WTC11 (cell line): ENCODE results near the gene PARVB. TPM values are rescaled to one million over a fixed set of nuclear protein-coding genes. Genes with fewer than 3 reads are reported as not detected.

ENCODE experiments used
- ATAC-seq: fragments of 200-7000 bp; cut with Tn5 transposase; 2 replicates; pipeline ENCODE4 v1.10.0; 2021; ENCODE audit warnings: mild to moderate bottlenecking, moderate library complexity
- CTCF ChIA-PET: fragments of 300-600 bp; sonication (Branson Sonifier 250); formaldehyde crosslinking; loops from one replicate; lab custom pipeline; 2021; ENCODE audit warnings: antibody characterized with exemption; lab: Charles Lee
- POLR2A ChIA-PET: fragments of 350-600 bp; sonication (Branson Sonifier 250); formaldehyde crosslinking; loops from one replicate; lab custom pipeline; 2021; ENCODE audit warnings: antibody characterized with exemption; lab: Charles Lee
- DNase-seq: peaks from one replicate; pipeline ENCODE4 v3.0.0; 2021; ENCODE audit warnings: low spot score
- H3K27ac Mint-ChIP-seq: 2 replicates; pipeline ENCODE4 v1.8.0; 2021; ENCODE audit warnings: mixed read lengths
- H3K27me3 Mint-ChIP-seq: 2 replicates; pipeline ENCODE4 v1.8.0; 2021; ENCODE audit warnings: low read depth, mild to moderate bottlenecking, moderate library complexity, mixed read lengths
- H3K36me3 Mint-ChIP-seq: 2 replicates; pipeline ENCODE4 v1.8.0; 2021; ENCODE audit warnings: mixed read lengths
- H3K4me1 Mint-ChIP-seq: 2 replicates; pipeline ENCODE4 v1.8.0; 2022; ENCODE audit warnings: mixed read lengths
- H3K4me3 Mint-ChIP-seq: 2 replicates; pipeline ENCODE4 v1.8.0; 2021; ENCODE audit warnings: mild to moderate bottlenecking, moderate library complexity, mixed read lengths
- H3K9me3 Mint-ChIP-seq: 2 replicates; pipeline ENCODE4 v1.8.0; 2021; ENCODE audit warnings: mixed read lengths
- CTCF ChIP-seq: fragments of 200-600 bp; IDR thresholded peaks from 2 replicates; pipeline ENCODE4 v1.8.0; 2022; ENCODE audit warnings: antibody characterized with exemption
- E2F5 ChIP-seq: sonication (generic); formaldehyde crosslinking; IDR thresholded peaks from 2 replicates; pipeline ENCODE4 v1.8.1; 2022; ENCODE audit warnings: mild to moderate bottlenecking, moderate library complexity, missing genetic modification reagents
- EMX1 ChIP-seq: fragments of 250-450 bp; sonication (Bioruptor Pico); IDR thresholded peaks from 2 replicates; pipeline ENCODE4 v1.8.0; 2021; ENCODE audit warnings: mild to moderate bottlenecking
- ESRRA ChIP-seq: sonication (generic); formaldehyde crosslinking; IDR thresholded peaks from 2 replicates; pipeline ENCODE4 v1.8.1; 2022; ENCODE audit warnings: mild to moderate bottlenecking, missing genetic modification reagents, borderline replicate concordance
- MLX ChIP-seq: sonication (generic); formaldehyde crosslinking; IDR thresholded peaks from 2 replicates; pipeline ENCODE4 v1.8.1; 2023; ENCODE audit warnings: mild to moderate bottlenecking, missing genetic modification reagents, moderate library complexity
- OVOL2 ChIP-seq: fragments of 250-450 bp; sonication (Bioruptor Pico); IDR thresholded peaks from 2 replicates; pipeline ENCODE4 v1.9.0; 2021; ENCODE audit warnings: mild to moderate bottlenecking, borderline replicate concordance
- RORB ChIP-seq: fragments of 250-450 bp; sonication (Bioruptor Pico); IDR thresholded peaks from 2 replicates; pipeline ENCODE4 v1.9.0; 2021; ENCODE audit warnings: mild to moderate bottlenecking
- SMAD3 ChIP-seq: sonication (generic); formaldehyde crosslinking; IDR thresholded peaks from 2 replicates; pipeline ENCODE4 v1.8.0; 2022; ENCODE audit warnings: missing genetic modification reagents, mild to moderate bottlenecking, borderline replicate concordance
- SP1 ChIP-seq: sonication (generic); formaldehyde crosslinking; conservative IDR thresholded peaks from 2 replicates; pipeline ENCODE4 v1.8.1; 2022; ENCODE audit warnings: missing genetic modification reagents
- TP53 ChIP-seq: sonication (generic); formaldehyde crosslinking; IDR thresholded peaks from 2 replicates; pipeline ENCODE4 v1.8.1; 2023; ENCODE audit warnings: mild to moderate bottlenecking, missing genetic modification reagents
- ZBTB43 ChIP-seq: sonication (generic); formaldehyde crosslinking; IDR thresholded peaks from 2 replicates; pipeline ENCODE4 v1.8.1; 2023; ENCODE audit warnings: mild to moderate bottlenecking, missing genetic modification reagents
- ZNF219 ChIP-seq: sonication (generic); formaldehyde crosslinking; IDR thresholded peaks from 2 replicates; pipeline ENCODE4 v1.8.0; 2023; ENCODE audit warnings: missing genetic modification reagents, mild to moderate bottlenecking, borderline replicate concordance
- total RNA-seq: library from RNA; stranded (reverse); gene quantifications from 3 replicates; pipeline ENCODE4 v1.2.3, GENCODE V29; 2021
- TF ChIP-seq, protein P1 (sequence below): fragments of 250-450 bp; sonication (Bioruptor Pico); IDR thresholded peaks from 2 replicates; pipeline ENCODE4 v1.9.0; 2021; ENCODE audit warnings: mild to moderate bottlenecking
- TF ChIP-seq, protein P2 (sequence below): sonication (generic); formaldehyde crosslinking; IDR thresholded peaks from 2 replicates; pipeline ENCODE4 v1.8.0; 2022; ENCODE audit warnings: mild to moderate bottlenecking, missing genetic modification reagents
- TF ChIP-seq, protein P3 (sequence below): sonication (generic); formaldehyde crosslinking; IDR thresholded peaks from 2 replicates; pipeline ENCODE4 v1.8.0; 2023; ENCODE audit warnings: missing genetic modification reagents
- TF ChIP-seq, protein P4 (sequence below): sonication (generic); formaldehyde crosslinking; conservative IDR thresholded peaks from 2 replicates; pipeline ENCODE4 v1.8.1; 2023; ENCODE audit warnings: mild to moderate bottlenecking, low read depth, missing genetic modification reagents, moderate library complexity
- TF ChIP-seq, protein P5 (sequence below): sonication (generic); formaldehyde crosslinking; IDR thresholded peaks from 2 replicates; pipeline ENCODE4 v1.8.1; 2022; ENCODE audit warnings: missing genetic modification reagents, borderline replicate concordance

PARVB gene
- total RNA-seq, 1 experiment from 2014 or later = 3.3 TPM

GRCh38 chr22:44080936-44081861 is 57.1 kb downstream of the PARVB start:
- CTCF ChIA-PET = interaction anchor here (0.6 to 2.3 kb wide), 50 partner anchors 9 to 588 kb away, joined by 3 to 26 read pairs (median 4); partner anchors contain the start of gene PARVG
- Mint-ChIP-seq H3K4me1 (peaks cover 19% of the 10 kb centered on the region), H3K4me3 (no peak overlapping the region), H3K27ac (no peak overlapping the region), H3K36me3 (no peaks in the 10 kb centered on the region; the same call in 1 of the 2 replicates), H3K9me3 (peaks cover 7% of the 10 kb centered on the region; the same call in 1 of the 2 replicates), H3K27me3 (no peaks in the 10 kb centered on the region)
- DNase-seq (peak; percentile 87), ATAC-seq (peak; percentile 77)
- POLR2A ChIA-PET = no interaction called here
- TF ChIP-seq, protein P1, sequence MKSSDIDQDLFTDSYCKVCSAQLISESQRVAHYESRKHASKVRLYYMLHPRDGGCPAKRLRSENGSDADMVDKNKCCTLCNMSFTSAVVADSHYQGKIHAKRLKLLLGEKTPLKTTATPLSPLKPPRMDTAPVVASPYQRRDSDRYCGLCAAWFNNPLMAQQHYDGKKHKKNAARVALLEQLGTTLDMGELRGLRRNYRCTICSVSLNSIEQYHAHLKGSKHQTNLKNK = no peak
- TF ChIP-seq CTCF = peak; percentile 85

DNA sequence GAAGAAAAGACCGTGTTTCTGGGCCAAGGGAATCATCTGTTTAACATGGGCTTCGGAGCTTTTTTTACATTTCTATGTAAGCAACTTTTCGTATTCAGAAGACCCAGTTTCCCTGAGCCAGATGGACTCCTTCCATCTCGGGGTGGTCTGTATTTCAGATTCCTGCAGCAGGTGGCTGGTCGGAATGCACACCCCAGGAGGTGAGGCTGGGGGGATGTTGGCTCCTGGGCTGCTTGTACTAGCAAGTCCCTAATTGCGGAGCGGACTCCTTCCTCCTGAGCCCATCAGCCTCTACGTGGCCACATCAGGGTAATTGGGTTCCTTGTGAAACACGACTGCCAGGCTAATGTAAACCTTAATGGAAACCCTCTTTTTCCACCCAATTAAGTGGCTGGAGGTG is 58.7 kb downstream of the PARVB start:
- TF ChIP-seq, protein P2, sequence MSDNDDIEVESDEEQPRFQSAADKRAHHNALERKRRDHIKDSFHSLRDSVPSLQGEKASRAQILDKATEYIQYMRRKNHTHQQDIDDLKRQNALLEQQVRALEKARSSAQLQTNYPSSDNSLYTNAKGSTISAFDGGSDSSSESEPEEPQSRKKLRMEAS (CRISPR knock-in tag) = no peak
- no peak for TF ChIP-seq ZBTB43 (CRISPR knock-in tag)
- TF ChIP-seq OVOL2 = no peak
- TF ChIP-seq, all 79 proteins: peak for 0
- H3K36me3 Mint-ChIP-seq = no peaks in the 10 kb centered on the region; the same call in 1 of the 2 replicates
- H3K27ac Mint-ChIP-seq = no peak overlapping the region
- H3K9me3 Mint-ChIP-seq = peaks cover 7% of the 10 kb centered on the region; the same call in 1 of the 2 replicates
- H3K4me3 Mint-ChIP-seq = no peak overlapping the region
- DNase-seq (peak; percentile 24), ATAC-seq (no peak)
- H3K4me1 Mint-ChIP-seq = peaks cover 24% of the 10 kb centered on the region
- ChIA-PET CTCF (interaction anchor here (1.0 to 2.3 kb wide), 9 partner anchors 15 to 362 kb away, joined by 3 to 26 read pairs (median 7); no protein-coding TSS in a partner anchor), POLR2A (no interaction called here)
- no peaks in the 10 kb centered on the region for H3K27me3 Mint-ChIP-seq

DNA sequence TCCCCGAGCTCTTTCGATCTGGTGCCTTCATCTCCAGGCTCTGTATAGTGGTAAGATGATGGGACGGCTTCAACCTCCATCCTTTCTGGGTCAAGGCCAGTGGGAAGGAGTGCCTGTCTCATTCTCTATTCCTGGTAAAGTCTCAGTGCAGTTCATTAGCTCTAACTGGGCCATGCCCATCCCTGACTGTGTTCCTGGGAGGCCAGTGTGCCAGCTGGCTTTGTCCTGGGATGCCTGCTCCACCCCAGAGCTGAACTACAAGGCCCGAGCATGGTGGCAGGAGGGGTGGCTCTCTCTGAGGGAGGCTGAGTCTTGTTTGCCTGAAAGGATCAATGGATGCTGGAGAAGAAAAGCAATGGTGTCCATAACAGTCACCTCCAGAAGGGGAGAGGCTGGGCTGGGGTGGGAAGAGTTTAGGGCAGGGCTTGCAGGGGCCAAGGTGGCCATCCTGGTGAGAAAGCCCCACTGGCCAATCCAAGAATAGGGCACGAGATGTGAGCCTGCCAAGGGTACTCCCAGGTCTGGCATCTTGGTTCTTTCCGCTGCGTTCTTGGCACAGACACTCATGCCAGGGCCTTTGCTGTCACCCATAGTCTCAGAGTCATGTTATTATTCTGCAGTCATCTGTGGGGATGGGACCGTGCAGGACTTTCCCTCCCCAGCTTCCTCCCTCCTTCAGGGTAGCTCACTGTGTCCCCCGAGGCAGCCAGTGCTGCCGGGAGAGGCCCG is 60.1 kb downstream of the PARVB start:
- CTCF ChIA-PET = interaction anchor here (0.9 to 1.5 kb wide), 3 partner anchors 14 to 285 kb away, joined by 3 to 11 read pairs (median 3); no protein-coding TSS in a partner anchor
- H3K27me3 Mint-ChIP-seq = no peaks in the 10 kb centered on the region
- H3K4me3 Mint-ChIP-seq = no peak overlapping the region
- H3K27ac Mint-ChIP-seq = no peak overlapping the region
- H3K4me1 Mint-ChIP-seq = peaks cover 24% of the 10 kb centered on the region
- POLR2A ChIA-PET = interaction anchor here (1.0 kb wide), 1 partner anchor 25 kb away, joined by 3 read pairs; no protein-coding TSS in a partner anchor
- no peaks in the 10 kb centered on the region; the same call in 1 of the 2 replicates for H3K36me3 Mint-ChIP-seq
- ATAC-seq (no peak), DNase-seq (no peak)
- peaks cover 7% of the 10 kb centered on the region; the same call in 1 of the 2 replicates for H3K9me3 Mint-ChIP-seq
- TF ChIP-seq TP53 = no peak
- no peak for TF ChIP-seq E2F5 (CRISPR knock-in tag)
- TF ChIP-seq, protein P3, sequence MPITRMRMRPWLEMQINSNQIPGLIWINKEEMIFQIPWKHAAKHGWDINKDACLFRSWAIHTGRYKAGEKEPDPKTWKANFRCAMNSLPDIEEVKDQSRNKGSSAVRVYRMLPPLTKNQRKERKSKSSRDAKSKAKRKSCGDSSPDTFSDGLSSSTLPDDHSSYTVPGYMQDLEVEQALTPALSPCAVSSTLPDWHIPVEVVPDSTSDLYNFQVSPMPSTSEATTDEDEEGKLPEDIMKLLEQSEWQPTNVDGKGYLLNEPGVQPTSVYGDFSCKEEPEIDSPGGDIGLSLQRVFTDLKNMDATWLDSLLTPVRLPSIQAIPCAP = no peak
- TF ChIP-seq, protein P4, sequence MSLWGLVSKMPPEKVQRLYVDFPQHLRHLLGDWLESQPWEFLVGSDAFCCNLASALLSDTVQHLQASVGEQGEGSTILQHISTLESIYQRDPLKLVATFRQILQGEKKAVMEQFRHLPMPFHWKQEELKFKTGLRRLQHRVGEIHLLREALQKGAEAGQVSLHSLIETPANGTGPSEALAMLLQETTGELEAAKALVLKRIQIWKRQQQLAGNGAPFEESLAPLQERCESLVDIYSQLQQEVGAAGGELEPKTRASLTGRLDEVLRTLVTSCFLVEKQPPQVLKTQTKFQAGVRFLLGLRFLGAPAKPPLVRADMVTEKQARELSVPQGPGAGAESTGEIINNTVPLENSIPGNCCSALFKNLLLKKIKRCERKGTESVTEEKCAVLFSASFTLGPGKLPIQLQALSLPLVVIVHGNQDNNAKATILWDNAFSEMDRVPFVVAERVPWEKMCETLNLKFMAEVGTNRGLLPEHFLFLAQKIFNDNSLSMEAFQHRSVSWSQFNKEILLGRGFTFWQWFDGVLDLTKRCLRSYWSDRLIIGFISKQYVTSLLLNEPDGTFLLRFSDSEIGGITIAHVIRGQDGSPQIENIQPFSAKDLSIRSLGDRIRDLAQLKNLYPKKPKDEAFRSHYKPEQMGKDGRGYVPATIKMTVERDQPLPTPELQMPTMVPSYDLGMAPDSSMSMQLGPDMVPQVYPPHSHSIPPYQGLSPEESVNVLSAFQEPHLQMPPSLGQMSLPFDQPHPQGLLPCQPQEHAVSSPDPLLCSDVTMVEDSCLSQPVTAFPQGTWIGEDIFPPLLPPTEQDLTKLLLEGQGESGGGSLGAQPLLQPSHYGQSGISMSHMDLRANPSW = no peak
- TF ChIP-seq EMX1 (CRISPR knock-in tag) = no peak
- no peak for TF ChIP-seq RORB (CRISPR knock-in tag)
- no peak for TF ChIP-seq MLX (CRISPR knock-in tag)
- TF ChIP-seq SMAD3 (CRISPR knock-in tag) = no peak
- no peak for TF ChIP-seq ZNF219 (CRISPR knock-in tag)
- TF ChIP-seq, protein P5, sequence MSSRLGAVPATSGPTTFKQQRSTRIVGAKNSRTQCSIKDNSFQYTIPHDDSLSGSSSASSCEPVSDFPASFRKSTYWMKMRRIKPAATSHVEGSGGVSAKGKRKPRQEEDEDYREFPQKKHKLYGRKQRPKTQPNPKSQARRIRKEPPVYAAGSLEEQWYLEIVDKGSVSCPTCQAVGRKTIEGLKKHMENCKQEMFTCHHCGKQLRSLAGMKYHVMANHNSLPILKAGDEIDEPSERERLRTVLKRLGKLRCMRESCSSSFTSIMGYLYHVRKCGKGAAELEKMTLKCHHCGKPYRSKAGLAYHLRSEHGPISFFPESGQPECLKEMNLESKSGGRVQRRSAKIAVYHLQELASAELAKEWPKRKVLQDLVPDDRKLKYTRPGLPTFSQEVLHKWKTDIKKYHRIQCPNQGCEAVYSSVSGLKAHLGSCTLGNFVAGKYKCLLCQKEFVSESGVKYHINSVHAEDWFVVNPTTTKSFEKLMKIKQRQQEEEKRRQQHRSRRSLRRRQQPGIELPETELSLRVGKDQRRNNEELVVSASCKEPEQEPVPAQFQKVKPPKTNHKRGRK = no peak
- no peak for TF ChIP-seq SP1 (CRISPR knock-in tag)
- no peak for TF ChIP-seq ESRRA (CRISPR knock-in tag)
